IPS-18a (cell line): ENCODE results near the gene ZNF444.

Experiments
- H3K27ac ChIP-seq: one replicate; pipeline ENCODE4 v1.5.1; 2013; ENCODE audit warnings: low read length
- H3K27me3 ChIP-seq: one replicate; pipeline ENCODE4 v1.6.1; 2013; ENCODE audit warnings: mild to moderate bottlenecking, low read length; ENCODE audit not compliant: control insufficient read depth, insufficient read depth
- H3K36me3 ChIP-seq: one replicate; pipeline ENCODE4 v1.6.1; 2013; ENCODE audit warnings: low read depth, low read length; ENCODE audit not compliant: control insufficient read depth
- H3K4me1 ChIP-seq: one replicate; pipeline ENCODE4 v1.6.1; 2013; ENCODE audit warnings: low read depth, low read length; ENCODE audit not compliant: control insufficient read depth
- H3K4me3 ChIP-seq: one replicate; pipeline ENCODE4 v1.5.1; 2013; ENCODE audit warnings: low read length
- H3K9ac ChIP-seq: one replicate; pipeline ENCODE4 v1.6.1; 2013; ENCODE audit warnings: mild to moderate bottlenecking, low read length, moderate library complexity
- H3K9me3 ChIP-seq: one replicate; pipeline ENCODE4 v1.6.1; 2013; ENCODE audit warnings: low read depth, low read length; ENCODE audit not compliant: control insufficient read depth

ZNF444 gene

DNA sequence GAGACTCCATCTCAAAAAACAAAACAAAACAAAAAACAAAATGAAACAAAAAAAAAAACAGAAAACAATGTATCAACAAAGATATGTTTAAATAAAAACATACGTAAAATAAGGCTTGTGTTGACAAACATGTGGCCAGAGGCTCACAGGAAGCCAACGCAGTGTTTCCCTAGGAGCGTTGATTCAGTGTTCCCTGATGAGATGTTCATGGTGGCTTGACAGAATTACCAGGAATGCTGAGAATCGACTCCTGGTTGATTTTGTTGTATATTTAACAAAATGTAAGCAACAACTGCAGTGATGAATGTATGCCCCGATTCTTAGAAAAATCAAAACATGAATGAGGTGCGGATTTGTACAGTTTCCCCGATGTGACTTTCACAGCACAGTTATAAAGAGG, 11.1 kb upstream of the ZNF444 start:
- Histone ChIP-seq H3K36me3 (no peaks in the 10 kb centered on the region), H3K27me3 (no peaks in the 10 kb centered on the region), H3K4me3 (no peak overlapping the region), H3K9me3 (no peaks in the 10 kb centered on the region), H3K4me1 (no peaks in the 10 kb centered on the region), H3K9ac (no peak overlapping the region), H3K27ac (no peak overlapping the region)

- Histone ChIP-seq H3K36me3 (no peaks in the 10 kb centered on the region), H3K27me3 (no peaks in the 10 kb centered on the region), H3K4me1 (peaks cover 7% of the 10 kb centered on the region), H3K9me3 (no peaks in the 10 kb centered on the region), H3K27ac (no peak overlapping the region), H3K9ac (no peak overlapping the region), H3K4me3 (no peak overlapping the region)
Observed at GRCh38 chr19:56131651-56132050, 9.4 kb upstream of the ZNF444 start.

- no peak overlapping the region for H3K27ac ChIP-seq
- H3K36me3 ChIP-seq, result no peaks in the 10 kb centered on the region
- H3K4me1 ChIP-seq, result peaks cover 9% of the 10 kb centered on the region
- H3K9ac ChIP-seq, result no peak overlapping the region
- no peak overlapping the region for H3K4me3 ChIP-seq
- no peaks in the 10 kb centered on the region for H3K27me3 ChIP-seq
- no peaks in the 10 kb centered on the region for H3K9me3 ChIP-seq
Observed at GRCh38 chr19:56132316-56132822, 8.7 kb upstream of the ZNF444 start.

GRCh38 chr19:56133858-56134653, 7.0 kb upstream of the ZNF444 start:
- Histone ChIP-seq H3K4me1 (peaks cover 9% of the 10 kb centered on the region), H3K9ac (peak overlapping the region; percentile 22), H3K9me3 (no peaks in the 10 kb centered on the region), H3K27ac (no peak overlapping the region), H3K4me3 (no peak overlapping the region), H3K36me3 (no peaks in the 10 kb centered on the region), H3K27me3 (no peaks in the 10 kb centered on the region)

DNA sequence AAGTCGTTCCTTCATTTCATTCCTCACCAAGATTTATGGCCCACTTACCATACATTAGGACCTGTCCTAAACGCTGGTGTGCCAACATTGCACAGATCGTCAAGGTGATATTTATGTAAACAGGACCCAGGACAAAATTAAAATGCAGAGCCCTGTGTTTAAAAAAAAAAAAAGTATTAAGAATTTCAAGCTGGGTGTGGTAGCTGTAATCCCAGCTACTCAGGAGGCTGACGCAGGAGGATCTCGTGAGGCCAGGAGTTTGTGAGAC, 6.5 kb upstream of the ZNF444 start:
- no peaks in the 10 kb centered on the region for H3K36me3 ChIP-seq
- H3K9me3 ChIP-seq, result no peaks in the 10 kb centered on the region
- H3K9ac ChIP-seq, result peak overlapping the region; percentile 22
- H3K4me3 ChIP-seq, result no peak overlapping the region
- H3K4me1 ChIP-seq, result peaks cover 9% of the 10 kb centered on the region
- H3K27ac ChIP-seq, result no peak overlapping the region
- H3K27me3 ChIP-seq, result no peaks in the 10 kb centered on the region

GRCh38 chr19:56136362-56136761, 4.7 kb upstream of the ZNF444 start:
- H3K36me3 ChIP-seq, result no peaks in the 10 kb centered on the region
- H3K9ac ChIP-seq, result peak overlapping the region; percentile 27
- no peaks in the 10 kb centered on the region for H3K27me3 ChIP-seq
- H3K4me3 ChIP-seq, result peak overlapping the region; percentile 29
- peak overlapping the region; percentile 76 for H3K27ac ChIP-seq
- no peaks in the 10 kb centered on the region for H3K9me3 ChIP-seq
- H3K4me1 ChIP-seq, result peaks cover 15% of the 10 kb centered on the region

GRCh38 chr19:56137405-56137804, 3.7 kb upstream of the ZNF444 start:
- Histone ChIP-seq H3K9me3 (no peaks in the 10 kb centered on the region), H3K36me3 (no peaks in the 10 kb centered on the region), H3K4me3 (no peak overlapping the region), H3K27ac (no peak overlapping the region), H3K9ac (no peak overlapping the region), H3K27me3 (no peaks in the 10 kb centered on the region), H3K4me1 (peaks cover 15% of the 10 kb centered on the region)

DNA sequence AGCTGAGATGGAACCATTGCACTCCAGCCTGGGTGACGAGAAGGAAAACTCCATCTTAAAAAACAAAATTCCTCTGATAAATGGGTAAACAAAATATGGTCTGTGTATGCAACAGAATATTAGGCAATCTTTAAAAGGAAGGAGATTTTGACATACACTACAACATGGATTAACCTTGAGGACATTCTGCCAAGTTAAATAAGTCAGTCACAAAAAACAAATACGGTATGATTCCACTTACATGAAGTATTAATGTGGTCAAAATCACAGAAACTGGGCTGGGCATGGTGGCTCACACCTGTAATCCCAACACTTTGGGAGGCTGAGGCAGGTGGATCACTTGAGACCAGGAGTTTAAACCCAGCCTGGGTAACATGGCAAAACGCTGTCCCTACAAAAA, 3.0 kb upstream of the ZNF444 start:
- Histone ChIP-seq H3K9me3 (no peaks in the 10 kb centered on the region), H3K9ac (no peak overlapping the region), H3K27ac (no peak overlapping the region), H3K4me3 (no peak overlapping the region), H3K27me3 (no peaks in the 10 kb centered on the region), H3K4me1 (peaks cover 15% of the 10 kb centered on the region), H3K36me3 (no peaks in the 10 kb centered on the region)

DNA sequence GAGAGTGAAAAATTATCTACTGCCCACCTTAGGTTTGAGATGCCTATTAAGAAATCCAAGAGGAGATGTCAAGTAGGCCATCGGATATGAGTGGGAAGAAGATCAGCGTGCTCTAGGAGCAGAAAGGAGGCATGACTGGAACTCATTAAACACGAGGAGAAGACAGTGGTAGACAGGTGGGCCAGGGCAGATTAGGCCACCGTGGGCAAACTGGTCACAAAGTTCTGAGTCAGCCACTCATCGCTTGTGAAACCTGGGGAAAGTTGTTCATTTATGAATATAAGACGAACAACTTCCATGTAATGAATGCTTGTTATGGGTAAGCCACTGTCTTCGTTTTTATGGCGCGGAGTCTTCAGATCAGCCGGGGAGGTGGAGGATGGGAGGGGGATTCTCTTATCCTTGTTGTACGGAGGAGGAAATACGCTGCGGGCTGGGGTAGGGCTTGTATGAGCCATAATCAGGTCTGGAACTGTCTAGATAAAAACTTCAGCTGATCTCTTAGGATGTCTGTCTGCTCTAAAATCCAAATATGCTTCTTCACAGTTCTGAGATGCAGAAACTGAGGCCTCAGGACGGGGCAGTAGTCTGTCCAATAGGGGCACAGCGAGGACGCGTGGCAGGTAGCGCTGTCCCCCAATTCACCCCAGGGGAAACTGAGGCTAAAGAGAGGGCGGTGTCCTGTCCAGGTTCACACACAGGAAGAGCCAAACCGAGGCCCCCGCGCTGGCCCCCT, 1.1 kb upstream of the ZNF444 start:
- no peaks in the 10 kb centered on the region for H3K27me3 ChIP-seq
- peak overlapping the region; percentile 71 for H3K4me3 ChIP-seq
- H3K4me1 ChIP-seq, result peaks cover 15% of the 10 kb centered on the region
- H3K9ac ChIP-seq, result peak overlapping the region; percentile 76
- H3K36me3 ChIP-seq, result no peaks in the 10 kb centered on the region
- H3K27ac ChIP-seq, result peak overlapping the region; percentile 60
- H3K9me3 ChIP-seq, result no peaks in the 10 kb centered on the region

- Histone ChIP-seq H3K36me3 (no peaks in the 10 kb centered on the region), H3K27ac (no peak overlapping the region), H3K4me3 (peak overlapping the region; percentile 71), H3K9me3 (no peaks in the 10 kb centered on the region), H3K9ac (peak overlapping the region; percentile 48), H3K27me3 (no peaks in the 10 kb centered on the region), H3K4me1 (peaks cover 9% of the 10 kb centered on the region)
Observed at GRCh38 chr19:56141417-56141993, 418 bp downstream of the ZNF444 start.

- Histone ChIP-seq H3K9me3 (no peaks in the 10 kb centered on the region), H3K4me1 (peaks cover 6% of the 10 kb centered on the region), H3K4me3 (peak overlapping the region; percentile 64), H3K36me3 (no peaks in the 10 kb centered on the region), H3K27me3 (no peaks in the 10 kb centered on the region), H3K27ac (no peak overlapping the region), H3K9ac (peak overlapping the region; percentile 48)
Observed at GRCh38 chr19:56142087-56142787, 1.1 kb downstream of the ZNF444 start.
